Fibroblast of the aortic adventitia (primary cell): ENCODE results near the gene EPB41L4B. TPM values are rescaled to one million over a fixed set of nuclear protein-coding genes. Genes with fewer than 3 reads are reported as not detected.
A peak's percentile ranks its signal among the peaks of the same experiment; 100 is the strongest.

Experiments
- DNase-seq: peaks from one replicate; pipeline ENCODE4 v3.0.0-alpha.2; 2010; ENCODE audit warnings: low read depth
- H3K4me3 ChIP-seq: 2 replicates; pipeline ENCODE4 v1.5.1; 2011; ENCODE audit warnings: low read depth, mild to moderate bottlenecking, control low read depth, low read length, moderate library complexity
- total RNA-seq: library from RNA; depleted of rRNA; stranded (reverse); fragments of >200 nt; gene quantifications from 2 replicates; pipeline ENCODE4 v1.2.3, GENCODE V29; 2012; ENCODE audit warnings: low replicate concordance
- TF ChIP-seq, protein P1 (sequence below): IDR thresholded peaks from 2 replicates; pipeline ENCODE4 v1.5.1; 2011; ENCODE audit warnings: mild to moderate bottlenecking, low read length, control low read depth, inconsistent platforms; ENCODE audit not compliant: insufficient read depth

Gene EPB41L4B
- total RNA-seq, 1 donor, result 1.8 TPM

DNA sequence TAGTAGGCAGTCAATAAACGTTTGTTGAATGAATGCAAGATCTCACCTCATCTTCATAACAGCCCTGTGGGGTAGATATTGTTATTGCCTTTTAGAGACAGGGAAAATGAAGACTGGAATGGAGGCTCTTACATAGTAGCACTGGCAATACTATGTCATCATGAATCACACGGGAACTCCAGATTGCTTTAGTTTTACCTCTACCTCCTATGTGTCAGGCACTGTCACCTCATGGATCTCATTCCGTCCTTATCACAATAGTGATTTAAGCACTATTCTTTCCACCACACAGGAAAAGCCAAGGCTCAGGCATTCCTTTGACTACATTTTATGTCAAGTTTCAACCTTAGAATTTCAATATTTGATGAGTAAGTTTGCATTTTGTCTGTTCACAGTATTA lies 2.9 kb upstream of the EPB41L4B start:
- TF ChIP-seq, protein P1, sequence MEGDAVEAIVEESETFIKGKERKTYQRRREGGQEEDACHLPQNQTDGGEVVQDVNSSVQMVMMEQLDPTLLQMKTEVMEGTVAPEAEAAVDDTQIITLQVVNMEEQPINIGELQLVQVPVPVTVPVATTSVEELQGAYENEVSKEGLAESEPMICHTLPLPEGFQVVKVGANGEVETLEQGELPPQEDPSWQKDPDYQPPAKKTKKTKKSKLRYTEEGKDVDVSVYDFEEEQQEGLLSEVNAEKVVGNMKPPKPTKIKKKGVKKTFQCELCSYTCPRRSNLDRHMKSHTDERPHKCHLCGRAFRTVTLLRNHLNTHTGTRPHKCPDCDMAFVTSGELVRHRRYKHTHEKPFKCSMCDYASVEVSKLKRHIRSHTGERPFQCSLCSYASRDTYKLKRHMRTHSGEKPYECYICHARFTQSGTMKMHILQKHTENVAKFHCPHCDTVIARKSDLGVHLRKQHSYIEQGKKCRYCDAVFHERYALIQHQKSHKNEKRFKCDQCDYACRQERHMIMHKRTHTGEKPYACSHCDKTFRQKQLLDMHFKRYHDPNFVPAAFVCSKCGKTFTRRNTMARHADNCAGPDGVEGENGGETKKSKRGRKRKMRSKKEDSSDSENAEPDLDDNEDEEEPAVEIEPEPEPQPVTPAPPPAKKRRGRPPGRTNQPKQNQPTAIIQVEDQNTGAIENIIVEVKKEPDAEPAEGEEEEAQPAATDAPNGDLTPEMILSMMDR, result no peak
- no peak for DNase-seq
- H3K4me3 ChIP-seq, result no peak overlapping the region

GRCh38 chr9:109321727-109322126 lies 868 bp upstream of the EPB41L4B start:
- TF ChIP-seq, protein P1, result no peak
- no peak overlapping the region for H3K4me3 ChIP-seq

DNA sequence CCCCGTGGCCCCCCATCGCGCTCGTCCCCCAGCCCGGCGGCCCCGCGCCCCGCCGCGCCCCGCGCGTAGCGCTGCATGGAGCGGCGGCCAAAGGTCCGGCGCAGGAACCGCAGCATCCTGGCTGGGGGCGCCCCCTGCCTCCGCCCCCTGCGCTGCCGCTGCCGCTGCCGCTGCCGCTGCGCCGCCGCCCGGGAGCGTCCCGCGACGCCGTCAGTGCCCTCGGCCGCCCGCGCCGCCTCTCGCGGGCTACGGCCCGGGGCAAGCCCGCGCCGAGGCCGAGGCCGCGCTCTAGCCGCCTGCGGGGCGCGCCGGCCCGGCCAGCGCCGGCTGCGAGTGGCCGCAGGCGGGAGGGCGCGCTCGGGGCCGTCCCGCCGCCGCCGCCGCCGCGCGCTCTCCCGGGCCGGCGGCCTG lies 523 bp downstream of the EPB41L4B start:
- TF ChIP-seq, protein P1, result no peak
- peak overlapping the region; percentile 49 for H3K4me3 ChIP-seq
- DNase-seq, result no peak

More at GRCh38 chr9:109321727-109322126, 868 bp upstream of the EPB41L4B start:
- no peak for DNase-seq

- DNase-seq, result no peak
- TF ChIP-seq, protein P1, result no peak
- H3K4me3 ChIP-seq, result peak overlapping the region; percentile 42
Measured at GRCh38 chr9:109319626-109320241, 1.1 kb downstream of the EPB41L4B start.

- H3K4me3 ChIP-seq, result no peak overlapping the region
- TF ChIP-seq, protein P1, result no peak
- no peak for DNase-seq
Measured at GRCh38 chr9:109319017-109319625, 1.7 kb downstream of the EPB41L4B start.

DNA sequence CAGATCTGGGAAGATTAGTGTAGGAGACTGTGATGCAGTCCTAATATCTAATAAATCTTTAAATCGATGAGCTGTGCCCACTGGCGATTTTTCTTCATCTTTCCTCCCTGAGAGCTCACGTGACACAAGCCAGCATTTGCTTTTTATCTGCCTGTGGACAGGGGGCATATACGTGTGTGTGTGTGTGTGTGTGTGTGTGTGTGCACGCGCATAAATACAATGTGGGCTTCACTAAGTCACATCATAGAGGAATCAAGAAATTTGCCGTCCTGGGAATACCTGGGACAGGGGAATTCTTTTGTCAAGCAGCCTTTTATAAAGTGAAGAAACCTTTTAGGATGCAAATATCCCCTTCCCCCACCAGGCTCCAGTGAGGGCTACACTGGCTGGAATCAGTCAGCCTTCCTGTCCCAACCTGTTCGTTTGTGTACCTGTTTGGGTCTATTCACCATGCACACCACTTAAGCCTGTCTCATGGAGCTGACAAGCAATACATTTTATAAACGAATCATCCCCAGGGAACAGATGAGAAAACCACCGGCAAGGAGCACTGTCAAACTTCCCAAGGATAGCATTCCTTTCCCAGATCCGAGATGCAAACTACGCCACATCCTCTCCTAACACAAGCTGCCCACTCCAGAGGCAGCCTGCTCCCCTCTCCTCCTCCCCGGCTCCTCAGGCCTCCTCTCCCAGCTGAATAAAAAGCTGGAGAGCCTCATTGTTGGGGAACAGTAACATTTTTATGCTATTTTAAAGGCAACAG lies 2.7 kb downstream of the EPB41L4B start:
- no peak overlapping the region for H3K4me3 ChIP-seq
- no peak for DNase-seq
- TF ChIP-seq, protein P1, result no peak
